Testis (tissue), 2 donors: ENCODE results near the gene ZNF835.

Source experiments
- POLR2A ChIP-seq: fragments of 450-650 bp; IDR thresholded peaks from one replicate; pipeline ENCODE4 v1.6.1; 2017; ENCODE audit warnings: antibody characterized with exemption, mild to moderate bottlenecking, moderate library complexity
- TF ChIP-seq, protein P1 (sequence below), 3 experiments: fragments of 450-650 bp in 2 of 3; fragments of 200-600 bp in 1 of 3; sonication (generic) in 1 of 3; IDR thresholded peaks; one replicate each; pipeline ENCODE4 v1.5.1; 2016 to 2019; ENCODE audit warnings: antibody characterized with exemption in 3 of 3, mild to moderate bottlenecking in 2 of 3, moderate library complexity in 1 of 3

DNA sequence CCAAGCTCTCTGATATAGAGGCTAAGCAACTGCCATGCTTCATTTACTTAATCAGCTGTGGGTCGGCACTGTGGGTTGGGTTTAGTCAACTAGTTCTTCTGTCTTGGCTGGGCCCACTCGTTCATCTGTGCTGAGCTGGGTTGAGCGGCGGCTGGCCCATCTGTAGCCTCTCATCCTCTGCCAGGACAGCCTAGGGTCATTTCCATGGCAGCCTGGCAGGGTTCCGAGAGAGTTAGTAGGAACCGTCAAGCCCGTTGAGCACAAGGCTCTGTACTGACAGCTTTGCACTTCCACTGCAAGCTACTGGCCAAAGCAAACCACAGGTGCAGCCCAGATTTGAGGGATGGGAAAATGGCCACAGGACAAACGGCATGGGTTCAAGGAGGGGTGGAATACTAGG is 6.6 kb upstream of the ZNF835 start:
- TF ChIP-seq, protein P1, sequence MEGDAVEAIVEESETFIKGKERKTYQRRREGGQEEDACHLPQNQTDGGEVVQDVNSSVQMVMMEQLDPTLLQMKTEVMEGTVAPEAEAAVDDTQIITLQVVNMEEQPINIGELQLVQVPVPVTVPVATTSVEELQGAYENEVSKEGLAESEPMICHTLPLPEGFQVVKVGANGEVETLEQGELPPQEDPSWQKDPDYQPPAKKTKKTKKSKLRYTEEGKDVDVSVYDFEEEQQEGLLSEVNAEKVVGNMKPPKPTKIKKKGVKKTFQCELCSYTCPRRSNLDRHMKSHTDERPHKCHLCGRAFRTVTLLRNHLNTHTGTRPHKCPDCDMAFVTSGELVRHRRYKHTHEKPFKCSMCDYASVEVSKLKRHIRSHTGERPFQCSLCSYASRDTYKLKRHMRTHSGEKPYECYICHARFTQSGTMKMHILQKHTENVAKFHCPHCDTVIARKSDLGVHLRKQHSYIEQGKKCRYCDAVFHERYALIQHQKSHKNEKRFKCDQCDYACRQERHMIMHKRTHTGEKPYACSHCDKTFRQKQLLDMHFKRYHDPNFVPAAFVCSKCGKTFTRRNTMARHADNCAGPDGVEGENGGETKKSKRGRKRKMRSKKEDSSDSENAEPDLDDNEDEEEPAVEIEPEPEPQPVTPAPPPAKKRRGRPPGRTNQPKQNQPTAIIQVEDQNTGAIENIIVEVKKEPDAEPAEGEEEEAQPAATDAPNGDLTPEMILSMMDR (IDR thresholded peaks at IDR 0.05) = no peak
- TF ChIP-seq POLR2A = no peak
